T-helper 1 cell (primary cell): ENCODE measurements around the gene PXMP2.
A peak's percentile ranks its signal among the peaks of the same experiment; 100 is the strongest.
"Not testable (repeated sequence)": the region's sequence is repeated elsewhere in the genome, so short reads cannot be mapped to it uniquely, and the experiment has no call there.

ENCODE experiments used
- DNase-seq, 5 donors: peaks; one replicate each; pipeline ENCODE4 v3.0.0-alpha.2; 2012 to 2020

PXMP2 gene

DNA sequence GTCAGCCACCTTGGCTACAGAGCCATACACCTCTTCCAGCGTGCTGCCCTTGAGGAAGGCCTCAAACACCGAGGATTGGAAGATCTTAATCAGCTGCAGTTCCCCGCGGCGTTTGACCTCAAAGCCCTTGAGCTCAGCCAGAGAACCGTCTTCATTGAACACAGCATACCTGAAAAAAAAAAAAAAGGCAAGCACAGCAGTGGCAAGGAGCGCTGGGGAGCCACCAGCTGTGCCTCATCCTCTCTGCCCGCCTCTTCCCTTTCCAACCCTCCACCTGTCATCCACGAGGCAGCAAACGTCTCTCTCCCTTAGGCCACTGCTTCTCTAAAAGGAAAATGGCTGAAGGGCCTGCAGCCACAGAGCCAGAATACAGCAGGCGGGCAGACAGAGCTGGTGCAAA is 26.4 kb upstream of the PXMP2 start:
- DNase-seq = no peak

DNA sequence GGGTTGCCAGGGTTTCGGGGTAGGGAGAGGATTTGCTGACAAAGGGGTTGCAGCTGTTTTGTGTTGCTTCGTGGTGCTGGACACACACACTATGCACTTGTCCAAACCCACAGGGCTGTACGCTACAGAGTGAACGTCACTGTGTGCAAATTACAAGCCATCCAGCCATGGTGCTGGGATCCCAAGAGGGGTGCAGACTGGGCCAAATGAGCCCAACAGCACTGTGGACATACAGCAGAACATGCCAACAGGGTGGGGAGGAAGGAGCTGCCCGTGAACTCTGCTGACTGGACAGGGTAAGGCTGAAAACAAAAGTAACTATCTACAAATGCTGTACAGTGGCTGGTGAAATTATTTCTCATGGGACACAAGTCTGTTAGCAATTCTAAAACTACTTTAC is 25.4 kb upstream of the PXMP2 start:
- DNase-seq = no peak

DNA sequence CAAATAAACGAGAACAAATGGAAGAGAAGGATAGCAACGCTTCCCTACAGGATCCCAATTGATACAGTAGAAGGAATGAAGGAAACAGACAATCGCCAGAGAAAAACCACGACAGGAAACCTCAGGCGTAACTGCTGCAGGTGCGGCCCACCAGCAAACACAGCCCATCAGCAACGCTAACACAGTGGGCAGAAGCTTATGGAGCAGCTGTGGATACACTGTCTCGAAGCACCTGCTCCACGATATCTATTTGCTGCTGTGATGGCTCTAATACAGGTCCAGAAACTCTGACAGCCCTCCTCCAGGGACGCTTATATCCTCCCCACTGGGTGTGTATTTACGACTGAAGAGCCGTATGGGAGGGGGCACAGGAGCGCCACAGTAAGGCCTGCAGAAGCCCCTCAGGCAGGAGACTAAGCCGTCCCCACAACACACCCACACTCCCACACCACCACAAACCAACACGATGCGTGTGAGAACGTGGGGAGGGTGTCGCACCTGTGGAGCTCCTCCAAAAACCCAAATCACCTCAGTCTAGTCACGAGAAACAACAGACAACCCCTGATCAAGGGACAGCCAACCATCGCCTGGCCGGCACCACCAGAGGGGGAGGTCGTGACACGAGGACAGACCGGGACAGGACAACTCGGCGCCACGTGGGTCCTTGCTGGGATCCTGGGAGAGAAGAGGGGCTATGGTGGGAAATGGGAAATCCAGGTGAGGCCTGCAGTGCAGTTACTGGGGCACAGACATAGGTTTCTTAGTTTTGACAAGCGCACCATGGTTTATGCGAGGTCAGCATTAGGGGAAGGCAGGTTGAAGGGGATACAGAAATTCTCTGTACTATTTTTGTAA is 24.3 kb upstream of the PXMP2 start:
- DNase-seq = no peak

DNA sequence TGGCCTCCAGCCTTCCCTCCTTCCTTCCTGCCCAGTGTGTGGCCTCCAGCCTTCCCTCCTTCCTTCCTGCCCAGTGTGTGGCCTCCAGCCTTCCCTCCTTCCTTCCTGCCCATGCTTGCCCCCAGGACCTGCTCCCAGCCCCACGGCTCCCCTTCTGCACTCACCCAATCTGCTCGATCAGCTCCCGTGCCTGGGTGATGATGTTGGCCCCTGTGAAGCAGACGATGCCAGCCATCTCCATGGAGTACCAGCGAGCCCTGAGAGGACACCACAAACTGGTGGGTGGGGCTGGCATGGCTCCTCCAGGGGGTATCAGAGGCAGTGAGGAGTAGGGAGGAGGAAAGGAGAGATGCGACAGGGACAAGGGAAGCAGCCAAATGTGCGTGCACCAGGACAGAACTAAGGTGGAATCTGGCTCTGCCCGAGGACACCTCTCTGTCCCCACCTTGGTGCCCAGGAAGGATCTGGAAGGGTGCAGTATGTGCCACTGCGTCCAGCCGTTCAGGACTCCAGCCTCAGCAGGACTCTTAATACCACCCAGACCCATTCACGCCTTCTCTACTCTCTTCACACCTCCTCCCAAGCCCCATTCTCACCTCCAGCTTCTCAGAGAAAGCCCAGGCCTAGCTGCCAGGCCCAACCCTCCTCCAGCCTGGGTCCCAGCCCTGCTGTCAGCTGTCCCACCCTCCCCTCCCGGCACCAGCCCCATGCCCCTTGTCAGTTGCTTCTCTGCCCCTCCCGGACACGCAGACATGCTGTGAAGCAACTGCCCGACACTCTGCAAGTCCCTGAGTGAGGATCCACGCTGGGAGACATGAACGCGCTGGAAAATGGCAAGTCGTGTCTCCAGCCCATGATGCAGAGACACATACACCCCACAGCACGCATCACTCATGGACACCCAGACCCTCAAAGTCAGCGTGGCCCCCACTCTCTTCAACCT is 22.9 kb upstream of the PXMP2 start:
- DNase-seq = no peak

DNA sequence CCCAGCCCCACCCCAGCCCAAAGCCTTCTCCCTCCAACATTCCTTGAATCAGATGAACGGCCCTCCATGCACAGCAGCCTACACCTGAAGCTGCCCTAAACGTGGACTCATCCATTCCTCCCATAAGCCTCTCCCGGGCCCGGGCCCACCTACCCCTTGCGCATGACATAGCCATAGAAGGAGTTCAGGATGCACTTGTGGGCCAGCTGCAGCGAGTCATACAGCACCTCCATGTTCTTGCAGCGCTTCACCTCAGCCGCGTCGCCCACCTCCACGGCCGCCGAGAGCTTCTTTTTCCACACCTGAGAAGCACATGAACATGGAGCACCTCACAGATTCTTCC is 22.3 kb upstream of the PXMP2 start:
- DNase-seq = no peak

DNA sequence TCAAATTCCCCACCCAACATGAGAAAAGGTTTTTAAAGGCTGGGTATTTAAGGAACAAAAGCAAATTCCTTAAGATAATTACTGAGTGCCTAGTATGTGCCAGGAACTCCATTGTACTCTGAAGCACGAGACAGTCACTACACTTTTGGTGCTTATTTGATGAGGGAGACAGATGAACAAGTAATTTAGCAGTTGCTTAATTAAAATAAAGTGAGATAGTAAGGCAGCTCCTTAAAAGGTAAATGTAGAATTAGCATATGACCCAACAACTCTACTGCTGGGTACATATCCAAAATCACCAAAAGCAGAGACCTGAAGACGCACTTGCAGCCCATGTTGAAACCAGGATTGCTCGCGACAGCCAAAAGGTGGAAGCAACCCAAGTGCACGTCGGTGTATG is 21.6 kb upstream of the PXMP2 start:
- no peak for DNase-seq

DNA sequence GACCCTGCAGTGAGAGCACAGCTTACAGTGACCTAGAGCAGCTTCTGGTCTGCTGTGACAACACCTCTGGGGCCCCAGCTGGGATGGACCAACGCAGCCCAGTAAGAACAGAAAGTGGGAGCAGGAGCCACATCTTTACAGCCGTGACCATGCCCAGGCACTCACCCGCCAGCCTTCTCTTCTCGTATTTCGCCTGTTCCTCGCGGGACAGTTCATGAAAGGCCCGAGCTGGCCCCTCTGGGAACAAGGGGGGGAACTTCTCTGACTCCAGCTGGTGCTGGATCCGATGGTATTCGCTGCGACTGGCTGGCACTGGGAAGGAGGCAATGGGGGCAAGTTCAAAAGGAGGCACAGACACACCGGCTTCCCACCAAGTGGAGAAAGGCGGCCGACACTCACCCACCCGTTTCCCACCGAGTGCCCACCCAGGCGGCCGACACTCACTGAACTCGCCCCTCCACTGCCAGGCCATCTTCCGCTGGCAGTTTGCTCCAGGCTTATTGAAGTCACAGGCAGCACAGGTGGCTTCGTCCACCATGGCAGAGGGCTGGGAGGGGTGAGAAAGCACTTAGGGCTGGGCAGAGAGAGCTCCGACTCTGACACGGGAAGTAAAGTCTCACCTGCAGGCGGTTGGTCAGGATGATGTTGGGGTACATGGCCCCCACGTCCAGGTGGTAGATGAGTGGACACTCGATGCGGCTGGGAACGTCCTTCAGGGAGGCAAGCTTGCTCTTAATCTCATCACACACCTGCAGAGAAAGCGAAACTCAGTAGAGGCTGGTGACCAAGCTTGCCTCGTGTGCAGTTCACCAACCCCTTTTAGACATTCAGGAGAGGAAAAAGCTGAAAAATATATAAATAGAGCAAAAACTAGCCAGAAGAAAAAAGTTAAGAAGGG is 18.9 kb upstream of the PXMP2 start:
- DNase-seq = no peak

DNA sequence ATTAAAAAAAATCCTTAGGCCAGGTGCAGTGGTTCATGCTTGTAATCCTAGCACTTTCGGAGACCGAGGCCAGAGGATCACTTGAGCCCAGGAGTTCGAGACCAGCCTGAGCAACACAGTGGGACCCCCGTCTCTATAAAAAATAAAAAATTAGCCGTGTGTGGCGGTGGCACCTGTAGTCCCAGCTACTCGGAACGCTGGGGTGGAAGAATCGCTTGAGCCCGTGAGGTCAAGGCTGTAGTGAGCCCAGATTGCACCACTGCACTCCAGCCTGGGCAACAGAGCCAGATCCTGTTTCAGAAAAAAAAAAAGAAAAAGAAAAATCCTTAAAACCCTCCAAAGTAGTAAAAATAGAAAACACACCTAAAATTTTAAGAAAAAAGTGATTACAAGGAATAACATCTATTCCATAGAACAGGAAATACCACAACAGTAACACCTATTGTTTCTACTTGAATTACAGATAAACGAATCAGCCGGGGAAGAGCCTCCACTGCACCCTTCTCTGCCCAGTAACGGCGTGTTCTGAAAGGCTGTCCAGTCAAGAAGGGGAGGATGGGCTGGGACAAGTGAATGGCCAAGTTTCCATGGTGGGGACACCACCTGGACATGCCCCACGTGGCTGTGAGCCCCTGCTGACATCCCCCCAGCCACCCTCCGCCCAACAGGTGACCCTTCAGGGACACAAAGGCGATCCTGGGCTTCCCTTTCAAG is 18.1 kb upstream of the PXMP2 start:
- DNase-seq = no peak

DNA sequence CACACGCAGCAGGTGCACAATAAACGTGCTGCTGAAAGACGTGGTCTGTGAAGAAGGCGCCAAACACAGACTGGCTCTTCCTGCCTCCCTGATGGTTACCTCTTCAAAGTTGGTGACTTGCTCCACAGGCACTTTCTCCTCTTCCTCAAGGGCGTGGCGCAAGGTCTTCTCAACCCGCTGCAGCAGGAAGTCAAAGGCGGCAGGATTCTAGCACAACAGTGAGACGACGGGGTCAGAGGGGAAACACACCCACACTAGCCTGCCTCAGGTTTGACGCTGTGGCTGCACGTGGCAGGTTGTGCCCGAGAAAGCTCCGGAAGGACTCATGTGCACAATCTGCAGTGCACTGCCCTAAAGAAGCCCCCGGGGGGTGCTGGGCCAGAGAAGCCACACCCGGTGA is 15.3 kb upstream of the PXMP2 start:
- DNase-seq = peak in 1 of 5 donors; percentile 22

DNA sequence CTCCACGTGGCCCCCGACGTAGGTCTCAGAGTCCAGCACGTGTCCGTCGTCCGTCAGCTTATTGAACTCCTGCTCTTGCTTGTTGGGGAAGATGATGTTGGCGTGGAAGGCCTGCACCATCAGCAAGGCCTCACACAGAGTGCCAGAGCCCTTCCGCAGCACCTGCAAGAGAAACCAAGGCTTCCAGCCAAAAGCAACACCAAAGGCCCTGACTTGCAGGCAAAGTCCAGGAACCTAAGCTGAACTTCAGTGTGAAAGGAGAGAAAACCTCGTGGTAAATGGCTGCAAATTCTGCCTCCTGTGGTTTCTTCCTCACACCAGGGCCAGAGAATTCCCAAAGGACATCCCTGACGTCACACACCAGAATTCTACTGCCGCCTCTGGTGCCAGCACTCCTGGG is 14.7 kb upstream of the PXMP2 start:
- no peak for DNase-seq

DNA sequence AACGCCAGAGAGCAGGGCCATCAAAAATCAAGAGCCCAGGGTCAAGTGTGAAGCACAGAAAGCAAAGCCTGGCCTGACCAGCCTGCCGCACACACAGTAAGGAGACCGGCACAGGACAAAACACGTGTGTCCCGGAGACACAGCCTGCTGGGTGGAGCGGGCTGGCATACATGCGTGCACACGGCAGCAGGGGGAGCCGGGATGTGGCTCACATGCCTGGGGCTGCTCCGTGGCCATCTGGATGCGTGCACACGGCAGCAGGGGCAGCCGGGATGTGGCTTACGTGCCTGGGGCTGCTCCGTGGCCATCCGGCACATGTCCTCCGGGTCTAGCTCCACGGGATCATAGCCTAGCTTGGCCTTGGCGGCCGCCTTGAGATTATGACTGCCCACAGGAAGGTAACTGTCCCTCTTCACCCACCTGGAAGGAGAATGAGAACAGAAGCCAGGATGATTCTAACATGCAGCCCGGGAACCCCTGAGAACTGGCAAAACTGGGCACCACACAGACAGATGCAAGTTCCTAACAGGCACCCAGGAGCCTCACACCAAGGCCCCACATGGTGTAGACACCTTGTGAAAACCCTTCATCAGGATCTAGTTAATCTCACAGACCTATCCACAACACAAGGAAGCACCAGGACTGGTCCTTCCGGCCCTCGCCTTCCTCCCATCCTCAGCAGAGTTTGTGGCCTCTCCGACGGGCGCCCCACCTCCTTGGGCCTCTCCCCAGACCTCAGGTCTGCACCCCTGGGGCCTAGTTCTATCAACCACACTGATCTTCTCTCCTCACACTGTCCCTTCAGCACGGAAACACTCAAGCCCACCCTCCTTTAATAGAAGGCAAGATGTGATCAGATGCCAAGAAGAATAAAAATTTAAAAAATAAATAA is 13.9 kb upstream of the PXMP2 start:
- DNase-seq = no peak

DNA sequence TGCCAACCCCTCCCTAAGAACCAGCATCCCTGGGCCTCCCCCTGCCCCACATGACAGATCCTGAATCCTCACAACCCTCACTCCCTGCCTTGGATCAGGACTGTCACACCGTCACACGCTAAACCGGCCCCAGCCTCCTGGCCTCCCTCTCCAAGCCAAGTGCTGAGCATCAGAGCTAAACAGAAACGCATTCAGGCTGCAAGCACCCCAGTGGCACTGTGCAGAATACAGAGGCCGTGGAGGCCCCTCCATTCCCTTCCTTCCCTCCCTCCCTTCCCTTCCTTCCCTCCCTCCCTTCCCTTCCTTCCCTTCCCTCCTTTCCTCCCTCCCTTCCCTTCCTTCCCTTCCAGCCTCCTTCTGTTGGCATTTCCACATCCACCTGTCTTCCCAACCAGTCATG is 12.8 kb upstream of the PXMP2 start:
- no peak for DNase-seq

DNA sequence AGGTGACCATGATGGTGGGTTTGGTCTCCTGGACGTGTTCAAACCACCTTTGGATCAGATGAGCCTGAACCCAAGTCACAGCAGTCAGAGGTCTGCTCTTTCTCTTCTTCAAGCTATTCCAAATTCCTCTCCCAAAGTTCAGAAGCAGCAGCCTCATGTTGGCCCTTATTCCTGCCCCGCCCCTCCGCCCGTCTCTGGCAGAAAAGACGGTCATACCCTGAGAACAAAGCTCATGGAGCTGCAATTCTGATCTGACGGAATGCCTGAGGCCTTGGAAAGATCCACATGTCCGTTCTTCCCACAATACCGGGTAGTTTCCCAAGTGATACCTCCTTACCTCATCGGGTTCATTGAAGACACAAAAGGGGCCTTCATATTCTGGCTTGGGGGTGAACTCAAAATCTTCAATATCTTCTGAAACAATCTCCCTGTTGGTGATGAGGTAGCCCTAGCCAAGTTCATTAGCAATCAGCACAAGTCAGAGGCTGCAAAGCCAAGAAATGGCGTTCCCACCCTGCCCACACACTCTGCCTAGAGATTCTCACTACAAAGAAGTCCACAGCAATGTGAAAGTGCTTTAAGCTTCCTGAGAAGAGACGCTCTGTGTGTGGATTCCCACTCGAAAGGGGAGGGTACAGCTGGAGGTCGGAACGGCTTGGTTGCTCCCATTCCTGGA is 11.5 kb upstream of the PXMP2 start:
- DNase-seq = no peak

DNA sequence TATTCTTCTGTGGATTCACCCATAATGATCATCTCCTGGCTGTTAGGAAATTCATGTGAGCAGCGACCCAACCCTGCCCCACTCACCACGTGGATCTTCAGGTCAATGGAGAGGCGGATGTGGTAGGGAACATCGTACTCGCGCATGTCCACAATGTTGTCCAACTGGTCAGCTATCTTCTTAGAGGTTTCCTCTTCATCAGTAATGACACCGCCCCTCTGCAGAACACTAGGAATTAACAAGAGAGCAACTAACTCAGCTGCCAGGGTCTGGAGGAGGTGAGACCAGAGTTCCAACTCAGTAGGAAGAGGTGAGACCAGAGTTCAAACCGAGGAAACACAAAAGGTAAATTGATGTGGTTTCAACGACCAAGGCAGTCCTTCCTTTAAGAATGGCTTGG is 9.9 kb upstream of the PXMP2 start:
- no peak for DNase-seq

DNA sequence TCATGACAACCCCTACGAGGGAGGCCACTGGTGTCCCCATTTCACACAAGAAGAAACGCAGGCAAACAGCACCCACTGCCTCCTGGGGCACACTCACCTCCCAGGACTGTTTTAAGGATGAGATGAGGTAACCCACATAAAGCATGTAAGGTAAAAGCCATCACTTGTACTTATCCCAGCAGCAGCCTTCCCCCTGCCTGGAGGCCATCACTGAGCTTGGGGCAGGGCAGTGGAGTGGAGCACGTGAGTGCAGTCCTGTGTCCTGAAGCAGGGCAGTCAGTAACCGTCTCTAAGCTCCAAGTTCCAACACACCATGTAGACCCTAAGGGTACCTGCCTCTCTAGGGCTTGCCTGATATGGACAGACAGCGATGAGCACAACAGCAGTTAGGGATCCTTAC is 2.0 kb upstream of the PXMP2 start:
- no peak for DNase-seq

DNA sequence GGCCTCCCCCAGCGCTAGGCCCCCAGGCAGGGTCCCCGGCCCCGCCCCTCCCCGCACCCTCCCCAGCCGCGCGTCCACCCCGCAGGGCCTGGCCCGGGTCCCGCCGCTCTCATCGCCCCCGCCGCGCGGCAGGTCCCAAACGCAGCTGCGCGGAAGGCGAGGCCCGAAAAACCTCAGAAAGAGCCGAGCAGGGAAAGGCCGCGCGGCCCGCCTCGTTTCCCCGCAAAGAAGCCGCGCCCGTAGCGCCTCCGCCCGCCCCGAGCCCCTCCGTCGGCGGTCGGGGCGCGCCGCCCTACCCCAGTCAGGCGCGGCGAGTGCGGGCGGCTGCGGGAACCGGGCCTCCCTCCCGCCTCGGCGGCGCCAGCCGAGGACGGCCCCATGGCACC is 569 bp upstream of the PXMP2 start:
- DNase-seq = peak in 2 of 5 donors; percentile 20 to 23

DNA sequence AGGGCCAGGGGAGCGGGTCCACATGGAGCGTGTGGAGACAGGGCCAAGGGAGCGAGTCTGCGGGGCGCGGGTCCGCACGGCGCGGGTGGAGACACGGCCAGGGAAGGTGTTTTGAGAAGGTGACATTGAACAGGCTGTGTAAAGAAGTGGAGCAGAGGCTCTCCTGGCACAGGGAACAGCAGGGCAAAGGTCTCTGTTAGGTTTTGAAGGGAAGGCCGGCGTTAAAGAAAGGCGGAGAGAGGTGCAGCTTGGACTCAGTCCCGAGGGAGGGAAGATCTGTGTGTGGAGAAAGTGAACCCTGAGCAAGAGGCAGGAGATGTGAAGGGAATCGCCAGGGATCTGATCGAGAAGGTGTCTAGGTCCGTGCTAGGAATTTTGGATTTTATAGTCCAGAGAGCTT is 1.8 kb downstream of the PXMP2 start:
- no peak for DNase-seq

DNA sequence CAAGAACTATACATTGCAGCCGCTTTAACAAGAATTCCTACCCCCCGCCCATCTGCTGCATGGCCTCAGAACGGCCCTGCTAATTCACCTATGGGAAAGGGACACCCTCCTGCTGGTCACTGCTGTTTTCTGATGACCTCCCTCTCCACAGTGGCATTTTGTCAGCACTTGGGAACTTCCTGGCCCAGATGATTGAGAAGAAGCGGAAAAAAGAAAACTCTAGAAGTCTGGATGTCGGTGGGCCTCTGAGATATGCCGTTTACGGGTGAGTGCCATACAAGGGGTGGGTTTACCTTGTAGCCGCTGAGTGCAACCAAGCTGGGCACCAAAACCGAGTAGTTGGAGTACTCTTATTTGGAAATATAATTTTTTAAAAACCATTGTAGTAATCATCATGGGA is 2.7 kb downstream of the PXMP2 start:
- DNase-seq = no peak

DNA sequence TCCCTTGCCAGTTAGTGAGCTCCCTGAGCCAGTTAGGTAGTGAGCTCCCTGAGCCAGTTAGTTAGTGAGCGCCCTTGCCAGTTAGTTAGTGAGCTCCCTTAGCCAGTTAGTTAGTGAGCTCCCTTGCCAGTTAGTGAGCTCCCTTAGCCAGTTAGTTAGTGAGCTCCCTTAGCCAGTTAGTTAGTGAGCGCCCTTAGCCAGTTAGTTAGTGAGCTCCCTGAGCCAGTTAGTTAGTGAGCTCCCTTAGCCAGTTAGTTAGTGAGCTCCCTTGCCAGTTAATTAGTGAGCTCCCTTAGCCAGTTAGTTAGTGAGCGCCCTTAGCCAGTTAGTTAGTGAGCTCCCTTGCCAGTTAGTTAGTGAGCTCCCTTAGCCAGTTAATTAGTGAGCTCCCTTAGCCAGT is 4.6 kb downstream of the PXMP2 start:
- not testable (repeated sequence) for DNase-seq

DNA sequence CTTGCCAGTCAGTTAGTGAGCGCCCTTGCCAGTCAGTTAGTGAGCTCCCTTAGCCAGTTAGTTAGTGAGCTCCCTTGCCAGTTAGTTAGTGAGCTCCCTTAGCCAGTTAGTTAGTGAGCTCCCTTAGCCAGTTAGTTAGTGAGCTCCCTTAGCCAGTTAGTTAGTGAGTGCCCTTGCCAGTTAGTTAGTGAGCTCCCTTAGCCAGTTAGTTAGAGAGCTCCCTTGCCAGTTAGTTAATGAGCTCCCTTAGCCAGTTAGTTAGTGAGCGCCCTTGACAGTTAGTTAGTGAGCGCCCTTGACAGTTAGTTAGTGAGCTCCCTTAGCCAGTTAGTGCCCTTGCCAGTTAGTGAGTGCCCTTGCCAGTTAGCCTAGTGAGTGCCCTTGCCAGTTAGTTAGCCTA is 7.5 kb downstream of the PXMP2 start:
- DNase-seq = not testable (repeated sequence)

DNA sequence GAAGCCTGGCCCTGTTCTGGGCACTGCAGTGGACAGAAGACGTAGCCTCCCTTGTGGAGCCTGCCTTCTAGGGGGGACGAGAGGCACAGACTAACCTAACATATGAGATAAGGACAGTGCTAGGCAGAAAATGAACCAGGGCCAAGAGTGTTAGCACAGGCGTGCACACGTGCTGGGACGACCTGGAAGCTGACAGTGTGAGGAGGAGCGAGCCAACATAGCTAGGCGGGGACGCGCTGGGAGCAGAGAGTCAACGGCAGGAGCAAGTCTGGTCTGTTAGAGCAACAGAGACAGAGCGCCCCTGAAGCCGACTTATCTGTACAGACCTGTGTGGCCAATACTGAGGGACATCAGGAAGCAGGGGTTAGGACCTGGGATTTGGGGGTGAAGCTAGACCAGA is 8.0 kb downstream of the PXMP2 start:
- DNase-seq = no peak
